Measurements from ENCODE around the gene SLC25A21. TPM values are rescaled to one million over a fixed set of nuclear protein-coding genes. Genes with fewer than 3 reads are reported as not detected.
A peak's percentile ranks its signal among the peaks of the same experiment; 100 is the strongest.

SLC25A21 gene
- total RNA-seq, 4 donors from 2014 or later: 2.0 TPM; not detected in 3

- DNase-seq (ENCODE audit: low spot score in 2 of 2): peak in 1 of 2 donors; percentile 77
- no peaks in the 10 kb centered on the region for H3K9me3 ChIP-seq
- H3K4me3 ChIP-seq: peak overlapping the region; percentile 52
- no peak overlapping the region for H3K27ac ChIP-seq
- H3K36me3 ChIP-seq: no peaks in the 10 kb centered on the region
- peaks cover 33% of the 10 kb centered on the region for H3K4me1 ChIP-seq
- H3K27me3 ChIP-seq: peaks cover 96% of the 10 kb centered on the region
- 4% methylated on average over 32 of the region's 71 CpGs for WGBS
- TF ChIP-seq POLR2A (IDR thresholded peaks at IDR 0.05): no peak
- TF ChIP-seq CTCF (IDR thresholded peaks at IDR 0.05): peak in 1 of 2 donors; percentile 19
Measured at GRCh38 chr14:36662543-36663403, 509.6 kb downstream of the SLC25A21 start.

DNA sequence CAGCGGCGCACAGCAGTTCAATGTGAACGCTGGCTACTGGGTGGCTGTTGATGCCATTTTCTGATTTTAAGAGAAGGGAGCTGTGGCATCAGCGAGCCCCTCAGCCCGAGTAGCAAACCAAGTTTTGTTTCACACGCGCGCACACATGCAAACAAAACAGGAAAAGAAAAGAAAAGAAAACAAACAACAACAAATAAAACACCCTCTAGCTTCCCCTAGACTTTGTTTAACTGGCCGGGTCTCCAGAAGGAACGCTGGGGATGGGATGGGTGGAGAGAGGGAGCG lies 510.2 kb downstream of the SLC25A21 start:
- H3K4me1 ChIP-seq: peaks cover 39% of the 10 kb centered on the region
- no peak for DNase-seq (ENCODE audit: low spot score in 2 of 2)
- H3K9me3 ChIP-seq: no peaks in the 10 kb centered on the region
- TF ChIP-seq POLR2A (IDR thresholded peaks at IDR 0.05) (no peak), EP300 (IDR thresholded peaks at IDR 0.05) (no peak), POLR2AphosphoS5 (IDR thresholded peaks at IDR 0.05) (no peak), CTCF (IDR thresholded peaks at IDR 0.05) (no peak)
- H3K27ac ChIP-seq: no peak overlapping the region
- peaks cover 96% of the 10 kb centered on the region for H3K27me3 ChIP-seq
- H3K4me3 ChIP-seq: peak overlapping the region; percentile 52
- WGBS: 1% methylated on average over 11 of the region's 11 CpGs
- no peaks in the 10 kb centered on the region for H3K36me3 ChIP-seq

GRCh38 chr14:36661506-36662257 lies 510.7 kb downstream of the SLC25A21 start, which contains the start of gene PAX9:
Gene PAX9 (plus strand): TSS chr14:36661860. CDS start chr14:36662090, 230 bp downstream.
- Histone ChIP-seq H3K9me3 (no peaks in the 10 kb centered on the region), H3K27ac (no peak within 1 kb of the TSS), H3K27me3 (peaks cover 96% of the 10 kb centered on the region), H3K4me1 (peaks cover 44% of the 10 kb centered on the region), H3K36me3 (no peaks in the 10 kb centered on the region), H3K4me3 (peak within 1 kb of the TSS; percentile 52)
- TF ChIP-seq POLR2AphosphoS5 (IDR thresholded peaks at IDR 0.05) (no peak), CTCF (IDR thresholded peaks at IDR 0.05) (no peak), POLR2A (IDR thresholded peaks at IDR 0.05) (no peak), EP300 (IDR thresholded peaks at IDR 0.05) (no peak)
- peak; percentile 87 to 89 for DNase-seq (ENCODE audit: low spot score in 2 of 2)
- WGBS: 1% methylated on average over 44 of the region's 44 CpGs

DNA sequence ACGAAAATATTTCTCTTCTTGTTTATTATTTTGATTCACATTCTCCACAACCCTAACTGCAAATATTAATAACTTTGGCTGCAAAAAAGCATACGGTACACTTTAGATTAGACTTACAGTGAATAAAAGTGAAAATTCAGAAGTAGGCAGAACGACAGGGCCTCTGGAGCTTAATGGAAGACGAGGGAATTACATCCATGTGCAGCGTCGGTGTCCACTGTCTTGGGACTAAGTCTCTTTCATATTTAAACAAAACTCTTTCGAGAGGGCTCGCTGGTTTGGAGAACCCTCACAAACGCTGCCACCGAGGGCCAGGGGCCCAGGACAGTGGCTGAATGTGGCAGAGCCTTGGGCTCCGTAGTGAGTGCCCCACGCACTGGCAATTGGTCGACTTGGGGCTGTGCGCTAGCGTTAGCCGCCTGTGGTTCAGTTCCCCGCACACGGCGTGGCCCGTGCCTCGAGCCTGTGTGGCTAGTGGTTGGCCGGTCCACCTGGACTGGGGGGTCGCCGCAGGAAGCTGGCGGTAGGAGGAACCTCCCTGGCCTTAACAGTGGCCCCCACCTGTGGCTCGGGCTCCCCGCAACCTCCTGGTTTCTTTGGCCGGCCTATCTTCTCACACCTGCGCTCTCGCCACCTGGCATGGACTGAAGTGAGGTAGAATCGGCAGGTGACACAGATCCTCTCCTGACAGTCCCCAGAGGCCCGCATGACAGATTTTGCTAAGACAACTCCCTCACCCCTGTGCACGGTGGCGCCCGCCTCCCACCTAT lies 511.5 kb downstream of the SLC25A21 start:
- peak; percentile 61 to 70 for DNase-seq (ENCODE audit: low spot score in 2 of 2)
- Histone ChIP-seq H3K27me3 (peaks cover 96% of the 10 kb centered on the region), H3K4me3 (peak overlapping the region; percentile 52), H3K36me3 (no peaks in the 10 kb centered on the region), H3K4me1 (peaks cover 51% of the 10 kb centered on the region), H3K9me3 (no peaks in the 10 kb centered on the region), H3K27ac (no peak overlapping the region)
- TF ChIP-seq CTCF (IDR thresholded peaks at IDR 0.05) (no peak), POLR2AphosphoS5 (IDR thresholded peaks at IDR 0.05) (no peak), EP300 (IDR thresholded peaks at IDR 0.05) (no peak), POLR2A (IDR thresholded peaks at IDR 0.05) (no peak)
- WGBS: 31% methylated on average over 18 of the region's 35 CpGs

Measured in suprapubic skin (tissue), 4 donors.